Erythroblast (primary cell): ENCODE measurements around the gene RHBDL3.

Experiments used
- GATA1 ChIP-seq: IDR thresholded peaks from 2 replicates; pipeline ENCODE4 v1.6.1; 2011; ENCODE audit warnings: low read depth, mild to moderate bottlenecking, control low read depth, low read length, moderate library complexity
- POLR2A ChIP-seq: IDR thresholded peaks from 2 replicates; pipeline ENCODE4 v1.6.1; 2011; ENCODE audit warnings: mild to moderate bottlenecking, low read length

GRCh38 chr17:32261417-32261736, 4.3 kb upstream of the RHBDL3 start:
- no peak for TF ChIP-seq POLR2A
- no peak for TF ChIP-seq GATA1
